Activated naive CD4-positive, alpha-beta T cell treated with anti-CD3 and anti-CD28 coated beads, Interleukin-2, amount 50 U/mL, for 24 hours (primary cell): ENCODE data around the gene PDZK1.
"Not testable (repeated sequence)": the region's sequence is repeated elsewhere in the genome, so short reads cannot be mapped to it uniquely, and the experiment has no call there.

Source experiments
- H3K27ac Mint-ChIP-seq: one replicate; pipeline ENCODE4 v1.8.0; 2021; ENCODE audit warnings: mild to moderate bottlenecking, mixed read lengths
- H3K27me3 Mint-ChIP-seq: one replicate; pipeline ENCODE4 v1.8.0; 2021; ENCODE audit warnings: mixed read lengths
- H3K36me3 Mint-ChIP-seq: one replicate; pipeline ENCODE4 v1.8.0; 2021; ENCODE audit warnings: mixed read lengths
- H3K4me1 Mint-ChIP-seq: one replicate; pipeline ENCODE4 v1.8.0; 2021; ENCODE audit warnings: mixed read lengths
- H3K4me3 Mint-ChIP-seq: one replicate; pipeline ENCODE4 v1.8.0; 2021; ENCODE audit warnings: mild to moderate bottlenecking, mixed read lengths
- H3K9me3 Mint-ChIP-seq: one replicate; pipeline ENCODE4 v1.8.0; 2021; ENCODE audit warnings: mixed read lengths

PDZK1 gene

DNA sequence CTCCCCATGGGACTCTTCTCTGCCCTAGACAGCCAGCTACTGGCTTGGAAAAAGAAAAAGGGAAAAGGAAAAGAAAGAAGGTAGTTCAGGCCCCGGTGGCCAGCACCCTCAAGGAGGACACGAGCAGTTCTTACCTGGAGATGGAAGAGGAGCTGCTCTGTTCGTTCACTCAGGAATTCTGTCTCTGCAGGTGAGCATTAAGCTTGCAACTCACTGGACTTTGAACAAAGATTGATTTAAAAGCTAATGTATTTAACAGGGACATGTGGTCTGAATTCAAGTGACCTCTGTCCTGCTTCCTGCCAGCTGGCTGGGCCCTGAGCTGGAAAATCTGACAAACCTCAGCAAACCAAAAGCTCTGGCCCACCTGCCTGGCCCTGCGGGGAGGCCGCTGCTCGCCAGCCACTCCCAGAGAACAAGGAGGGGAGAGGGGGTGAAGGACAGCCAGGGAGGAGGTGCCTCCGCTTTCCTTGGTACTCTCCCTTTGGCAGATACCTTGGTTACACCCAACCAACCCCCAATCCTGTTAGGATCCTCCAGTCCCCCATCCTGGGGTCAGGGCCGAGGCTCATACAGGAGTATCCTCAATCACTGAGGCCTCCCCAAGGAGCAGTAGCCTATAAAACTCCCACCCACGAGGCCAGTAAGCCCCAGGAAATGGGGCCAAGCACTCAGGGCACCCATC, at the start of gene PDZK1:
Gene PDZK1 (minus strand): TSS at position 186 of the 685 bp plus-strand sequence. CDS start 19,347 bp downstream, outside the sequence.
- no peaks in the 10 kb centered on the region for H3K27me3 Mint-ChIP-seq
- H3K27ac Mint-ChIP-seq = no peak within 1 kb of the TSS
- H3K9me3 Mint-ChIP-seq = no peaks in the 10 kb centered on the region
- no peaks in the 10 kb centered on the region for H3K36me3 Mint-ChIP-seq
- no peak within 1 kb of the TSS for H3K4me3 Mint-ChIP-seq
- H3K4me1 Mint-ChIP-seq = no peaks in the 10 kb centered on the region

DNA sequence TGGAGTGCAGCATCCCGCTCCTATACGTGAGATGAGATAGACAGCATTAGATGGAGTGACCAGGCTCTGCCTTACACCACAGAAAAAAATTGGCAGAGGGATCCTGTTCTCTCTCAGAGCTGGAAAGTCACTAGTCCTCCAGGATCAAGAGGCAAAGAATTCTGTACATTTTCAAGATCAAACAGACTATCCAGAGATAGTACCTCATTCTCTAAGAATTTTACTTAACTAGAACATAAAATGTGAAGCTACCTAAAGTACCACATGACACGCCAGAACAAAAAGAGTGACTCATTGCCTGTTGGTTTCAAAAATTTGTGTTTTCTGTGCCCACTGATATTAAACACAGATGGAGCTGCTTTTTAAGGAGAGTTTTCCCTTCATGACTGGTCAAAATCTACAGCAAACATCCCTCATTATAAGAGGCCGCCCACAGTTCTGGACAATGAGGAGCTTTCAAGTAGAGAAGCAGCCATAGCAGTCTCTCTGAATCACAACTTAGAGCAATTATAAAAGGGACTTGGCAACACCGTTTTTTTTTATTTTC, 44.4 kb upstream of the PDZK1 start:
- Mint-ChIP-seq H3K9me3 (no peaks in the 10 kb centered on the region), H3K27me3 (no peaks in the 10 kb centered on the region), H3K4me3 (no peak overlapping the region), H3K4me1 (no peaks in the 10 kb centered on the region), H3K36me3 (peaks cover 17% of the 10 kb centered on the region), H3K27ac (no peak overlapping the region)

- H3K27ac Mint-ChIP-seq = no peak overlapping the region
- H3K9me3 Mint-ChIP-seq = no peaks in the 10 kb centered on the region
- H3K4me3 Mint-ChIP-seq = no peak overlapping the region
- H3K4me1 Mint-ChIP-seq = no peaks in the 10 kb centered on the region
- H3K27me3 Mint-ChIP-seq = no peaks in the 10 kb centered on the region
- H3K36me3 Mint-ChIP-seq = peaks cover 17% of the 10 kb centered on the region
These were observed 43.3 kb upstream of the PDZK1 start for GRCh38 chr1:145750426-145750825.

GRCh38 chr1:145747398-145748247, 40.5 kb upstream of the PDZK1 start:
- Mint-ChIP-seq H3K4me3 (no peak overlapping the region), H3K27ac (no peak overlapping the region)

GRCh38 chr1:145740269-145740668, 33.1 kb upstream of the PDZK1 start:
- Mint-ChIP-seq H3K27ac (no peak overlapping the region), H3K9me3 (no peaks in the 10 kb centered on the region), H3K27me3 (no peaks in the 10 kb centered on the region), H3K36me3 (peaks cover 13% of the 10 kb centered on the region), H3K4me3 (no peak overlapping the region), H3K4me1 (no peaks in the 10 kb centered on the region)

More at GRCh38 chr1:145747398-145748247, 40.5 kb upstream of the PDZK1 start:
- Mint-ChIP-seq H3K27me3 (no peaks in the 10 kb centered on the region), H3K36me3 (peaks cover 26% of the 10 kb centered on the region), H3K9me3 (no peaks in the 10 kb centered on the region), H3K4me1 (no peaks in the 10 kb centered on the region)

DNA sequence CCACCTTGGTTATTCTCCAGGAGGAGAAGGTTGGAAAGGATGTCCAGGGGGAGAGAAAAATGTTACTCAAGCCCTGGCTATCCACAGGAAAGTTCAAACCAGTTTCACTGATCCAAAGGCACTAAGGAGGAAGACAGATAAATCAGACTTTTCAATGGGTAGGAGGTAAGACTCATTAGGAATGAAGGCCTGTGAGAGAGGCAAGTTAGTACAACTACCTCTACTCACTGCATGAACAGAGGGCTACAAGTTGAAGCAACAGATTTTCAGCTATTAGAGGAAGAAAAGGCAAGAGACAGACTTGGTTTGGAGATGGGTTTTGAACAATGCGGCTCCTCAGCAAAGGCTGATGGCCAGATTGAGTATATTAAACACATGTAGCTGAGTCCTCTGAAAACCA, 29.0 kb upstream of the PDZK1 start:
- Mint-ChIP-seq H3K27me3 (no peaks in the 10 kb centered on the region), H3K4me3 (no peak overlapping the region), H3K9me3 (no peaks in the 10 kb centered on the region), H3K27ac (no peak overlapping the region), H3K36me3 (no peaks in the 10 kb centered on the region), H3K4me1 (no peaks in the 10 kb centered on the region)

DNA sequence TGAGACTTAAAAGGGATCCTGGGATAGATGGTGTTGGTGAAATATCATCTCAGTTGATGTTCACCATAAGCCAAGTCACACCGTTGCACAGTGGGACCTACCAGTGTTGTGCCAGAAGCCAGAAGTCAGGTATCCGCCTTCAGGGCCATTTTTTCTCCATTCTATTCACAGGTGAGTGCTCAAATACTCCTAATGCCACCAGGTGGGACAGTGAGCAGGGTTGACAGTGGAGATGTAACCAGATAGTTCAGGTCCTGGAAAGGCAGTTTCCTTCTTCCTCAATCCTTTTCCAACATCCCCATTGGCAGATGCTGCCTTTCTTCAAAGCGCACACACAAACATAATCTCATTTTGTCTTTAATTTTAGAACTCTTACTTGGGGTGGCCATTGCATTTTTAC, 23.7 kb upstream of the PDZK1 start:
- Mint-ChIP-seq H3K27me3 (no peaks in the 10 kb centered on the region), H3K9me3 (no peaks in the 10 kb centered on the region), H3K4me3 (no peak overlapping the region), H3K27ac (no peak overlapping the region), H3K36me3 (peaks cover under 1% of the 10 kb centered on the region), H3K4me1 (no peaks in the 10 kb centered on the region)

GRCh38 chr1:145730467-145730866, 23.3 kb upstream of the PDZK1 start:
- H3K27ac Mint-ChIP-seq = no peak overlapping the region

GRCh38 chr1:145729666-145730436, 22.7 kb upstream of the PDZK1 start:
- Mint-ChIP-seq H3K4me3 (no peak overlapping the region), H3K9me3 (no peaks in the 10 kb centered on the region), H3K36me3 (peaks cover 1% of the 10 kb centered on the region), H3K27ac (no peak overlapping the region), H3K27me3 (no peaks in the 10 kb centered on the region), H3K4me1 (no peaks in the 10 kb centered on the region)

More at GRCh38 chr1:145730467-145730866, 23.3 kb upstream of the PDZK1 start:
- no peaks in the 10 kb centered on the region for H3K27me3 Mint-ChIP-seq
- no peak overlapping the region for H3K4me3 Mint-ChIP-seq
- H3K9me3 Mint-ChIP-seq = no peaks in the 10 kb centered on the region
- no peaks in the 10 kb centered on the region for H3K4me1 Mint-ChIP-seq
- peaks cover 1% of the 10 kb centered on the region for H3K36me3 Mint-ChIP-seq

DNA sequence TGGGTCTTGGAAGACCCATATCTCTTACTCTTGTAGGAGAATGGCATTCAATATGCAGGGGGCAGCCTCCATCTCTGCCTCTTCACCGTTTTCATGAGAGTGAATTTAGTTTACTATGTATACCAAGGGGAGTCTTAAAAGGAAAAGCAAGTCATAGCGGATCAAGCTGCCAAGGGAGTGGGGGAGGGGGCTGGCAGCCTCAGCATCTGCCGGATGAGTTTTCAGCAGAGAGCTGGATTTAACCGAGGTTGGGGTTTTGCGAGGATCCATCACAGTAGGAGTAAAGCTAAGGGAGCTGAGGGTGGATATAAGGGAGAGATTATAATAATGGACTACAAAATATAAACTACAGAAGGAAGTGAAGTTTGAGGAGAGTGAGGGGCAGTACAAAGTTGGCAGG, 22.0 kb upstream of the PDZK1 start:
- no peaks in the 10 kb centered on the region for H3K9me3 Mint-ChIP-seq
- no peak overlapping the region for H3K4me3 Mint-ChIP-seq
- H3K27ac Mint-ChIP-seq = no peak overlapping the region
- H3K27me3 Mint-ChIP-seq = no peaks in the 10 kb centered on the region
- H3K36me3 Mint-ChIP-seq = peaks cover 1% of the 10 kb centered on the region
- no peaks in the 10 kb centered on the region for H3K4me1 Mint-ChIP-seq

- not testable (repeated sequence) for H3K4me1 Mint-ChIP-seq, H3K9me3 Mint-ChIP-seq, H3K4me3 Mint-ChIP-seq
These were observed 19.0 kb upstream of the PDZK1 start for GRCh38 chr1:145726193-145726592.

DNA sequence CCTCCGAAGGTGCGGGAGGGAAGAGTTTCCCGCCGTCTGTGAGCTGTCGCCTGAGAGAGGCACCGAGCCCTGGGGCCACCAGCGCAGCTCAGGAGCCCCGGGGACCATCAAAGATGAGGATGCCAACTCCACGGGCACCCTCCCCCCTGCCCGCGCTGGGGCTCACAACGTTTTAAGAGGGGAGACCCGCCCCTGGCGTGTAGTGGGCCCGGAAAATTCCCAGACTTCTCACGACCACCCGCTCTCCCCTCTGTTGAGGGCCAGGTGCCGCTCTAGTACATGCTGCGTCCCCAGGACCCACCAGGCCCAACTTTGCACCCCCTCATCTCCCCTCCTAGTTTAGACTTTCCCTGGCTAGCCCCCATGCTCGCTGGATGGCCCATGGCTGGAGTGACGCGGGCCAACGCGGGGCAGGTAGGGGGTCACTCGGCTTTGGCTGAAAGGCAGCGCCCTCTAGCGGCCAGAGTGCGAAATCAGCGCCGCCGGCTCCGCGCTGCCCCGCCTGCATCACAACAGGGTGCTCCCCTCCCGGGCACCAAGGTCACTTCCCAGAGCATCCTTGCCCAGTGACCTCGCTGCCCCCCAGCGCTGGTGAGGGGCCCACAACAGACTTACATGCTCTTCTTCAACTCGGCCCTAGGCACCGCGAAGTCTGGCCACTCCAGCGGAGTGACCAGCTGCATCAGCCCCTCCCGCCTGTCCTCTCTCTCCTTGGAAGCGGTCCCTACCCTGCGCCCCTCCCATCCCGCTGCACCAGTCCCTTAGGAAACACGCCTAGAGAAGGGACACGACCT, 13.9 kb upstream of the PDZK1 start:
- H3K36me3 Mint-ChIP-seq = peaks cover 1% of the 10 kb centered on the region
- no peaks in the 10 kb centered on the region for H3K9me3 Mint-ChIP-seq
- H3K27ac Mint-ChIP-seq = no peak overlapping the region
- H3K4me3 Mint-ChIP-seq = peak overlapping the region; percentile 71
- H3K27me3 Mint-ChIP-seq = peaks cover 9% of the 10 kb centered on the region
- H3K4me1 Mint-ChIP-seq = peaks cover 17% of the 10 kb centered on the region

More at GRCh38 chr1:145726193-145726592, 19.0 kb upstream of the PDZK1 start:
- H3K27ac Mint-ChIP-seq, H3K36me3 Mint-ChIP-seq, H3K27me3 Mint-ChIP-seq: not testable (repeated sequence)

DNA sequence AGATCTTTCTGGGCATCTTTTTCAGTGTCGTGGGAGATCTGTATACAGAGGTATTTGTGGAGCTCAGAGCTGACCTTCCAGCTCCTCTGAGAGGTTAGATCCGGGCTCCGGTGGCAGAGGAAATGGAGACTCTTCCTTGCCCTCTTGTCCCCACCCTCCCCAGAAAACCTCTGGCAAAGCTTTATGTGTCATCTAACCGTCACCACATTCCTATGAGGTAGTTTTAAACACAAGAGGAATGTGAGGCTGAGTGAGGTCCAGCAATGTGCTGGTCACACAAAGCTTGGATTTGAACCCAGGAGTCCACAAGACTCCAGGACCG, 13.3 kb upstream of the PDZK1 start:
- Mint-ChIP-seq H3K27ac (no peak overlapping the region), H3K4me3 (peak overlapping the region; percentile 71), H3K36me3 (no peaks in the 10 kb centered on the region), H3K9me3 (no peaks in the 10 kb centered on the region), H3K4me1 (peaks cover 17% of the 10 kb centered on the region), H3K27me3 (peaks cover 9% of the 10 kb centered on the region)

- H3K4me1 Mint-ChIP-seq = peaks cover 17% of the 10 kb centered on the region
- H3K4me3 Mint-ChIP-seq = peak within 1 kb of the TSS; percentile 71
- no peaks in the 10 kb centered on the region for H3K9me3 Mint-ChIP-seq
- no peak within 1 kb of the TSS for H3K27ac Mint-ChIP-seq
- H3K27me3 Mint-ChIP-seq = peaks cover 9% of the 10 kb centered on the region
- H3K36me3 Mint-ChIP-seq = no peaks in the 10 kb centered on the region
These were observed 12.3 kb upstream of the PDZK1 start, which contains the start of gene CD160 for GRCh38 chr1:145719230-145720079. Gene CD160 (plus strand): TSS chr1:145719499. CDS start chr1:145728328, 8,829 bp downstream.
